AG04449 (cell line): Measurements from ENCODE around the gene WWC2.

Experiments used
- CTCF ChIA-PET: fragments of 350-600 bp; formaldehyde crosslinking; extraction: SDS; loops from one replicate; lab custom pipeline; 2021; ENCODE audit warnings: antibody characterized with exemption; lab: Yijun Ruan, JAX
- POLR2A ChIA-PET: fragments of 400-600, 350-600 bp; formaldehyde crosslinking; extraction: SDS; loops from one replicate; lab custom pipeline; 2020; ENCODE audit warnings: antibody characterized with exemption, inconsistent platforms; lab: Yijun Ruan, JAX
- DNase-seq: peaks from one replicate; pipeline ENCODE4 v3.0.0-alpha.2; 2010; ENCODE audit warnings: low read depth, low spot score
- H3K4me3 ChIP-seq: 2 replicates; pipeline ENCODE4 v1.5.1; 2011; ENCODE audit warnings: low read depth, mild to moderate bottlenecking, control low read depth, low read length
- TF ChIP-seq, protein P1 (sequence below): IDR thresholded peaks from one replicate; pipeline ENCODE4 v1.5.1; 2011; ENCODE audit warnings: mild to moderate bottlenecking, moderate library complexity, low read length, control low read depth, inconsistent platforms; ENCODE audit not compliant: insufficient read depth; ENCODE audit errors: missing control alignments

WWC2 gene

DNA sequence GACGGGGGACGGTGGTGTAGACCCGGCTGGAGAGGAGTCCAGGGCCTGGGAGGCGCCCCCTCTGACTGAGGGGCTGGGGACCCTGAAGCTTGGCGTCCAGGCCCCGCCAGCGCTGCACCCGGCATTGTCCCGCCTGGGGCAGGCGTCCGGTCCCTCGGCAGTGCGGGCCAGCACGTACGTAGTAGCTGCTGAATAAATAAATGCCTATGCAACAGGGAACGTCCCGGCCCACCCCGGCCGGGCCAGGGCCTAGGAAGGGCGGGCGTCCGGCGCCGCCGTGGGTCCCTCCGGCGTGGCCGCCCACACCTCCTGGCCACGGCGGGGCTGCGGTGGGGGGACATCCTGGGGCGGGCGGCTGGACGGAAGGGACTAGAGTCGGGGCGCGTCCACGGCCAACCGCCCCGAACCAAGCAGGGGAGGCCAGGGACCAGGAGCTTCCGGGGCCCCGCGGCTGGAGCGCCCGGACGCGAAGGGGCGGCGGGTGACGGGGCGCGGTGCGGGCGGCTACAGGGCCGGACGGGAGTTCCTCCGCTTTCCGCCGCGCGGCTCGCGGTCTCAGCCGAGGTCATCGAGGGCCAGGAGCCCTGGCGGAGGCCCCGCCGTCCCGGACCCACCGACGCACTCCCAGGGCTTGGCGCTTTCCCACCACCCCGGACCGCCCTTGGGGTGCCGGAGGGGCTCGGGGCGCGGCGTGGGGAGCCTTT, 886 bp upstream of the WWC2 start:
- peak overlapping the region; percentile 94 for H3K4me3 ChIP-seq
- TF ChIP-seq, protein P1, sequence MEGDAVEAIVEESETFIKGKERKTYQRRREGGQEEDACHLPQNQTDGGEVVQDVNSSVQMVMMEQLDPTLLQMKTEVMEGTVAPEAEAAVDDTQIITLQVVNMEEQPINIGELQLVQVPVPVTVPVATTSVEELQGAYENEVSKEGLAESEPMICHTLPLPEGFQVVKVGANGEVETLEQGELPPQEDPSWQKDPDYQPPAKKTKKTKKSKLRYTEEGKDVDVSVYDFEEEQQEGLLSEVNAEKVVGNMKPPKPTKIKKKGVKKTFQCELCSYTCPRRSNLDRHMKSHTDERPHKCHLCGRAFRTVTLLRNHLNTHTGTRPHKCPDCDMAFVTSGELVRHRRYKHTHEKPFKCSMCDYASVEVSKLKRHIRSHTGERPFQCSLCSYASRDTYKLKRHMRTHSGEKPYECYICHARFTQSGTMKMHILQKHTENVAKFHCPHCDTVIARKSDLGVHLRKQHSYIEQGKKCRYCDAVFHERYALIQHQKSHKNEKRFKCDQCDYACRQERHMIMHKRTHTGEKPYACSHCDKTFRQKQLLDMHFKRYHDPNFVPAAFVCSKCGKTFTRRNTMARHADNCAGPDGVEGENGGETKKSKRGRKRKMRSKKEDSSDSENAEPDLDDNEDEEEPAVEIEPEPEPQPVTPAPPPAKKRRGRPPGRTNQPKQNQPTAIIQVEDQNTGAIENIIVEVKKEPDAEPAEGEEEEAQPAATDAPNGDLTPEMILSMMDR: no peak
- POLR2A ChIA-PET: interaction anchor here (0.6 to 1.3 kb wide), 14 partner anchors 11 to 180 kb away, joined by 3 to 12 read pairs (median 4); no protein-coding TSS in a partner anchor
- CTCF ChIA-PET: interaction anchor here (0.7 to 5.9 kb wide), 12 partner anchors 17 to 173 kb away, joined by 3 to 50 read pairs (median 4); no protein-coding TSS in a partner anchor
- DNase-seq: no peak

DNA sequence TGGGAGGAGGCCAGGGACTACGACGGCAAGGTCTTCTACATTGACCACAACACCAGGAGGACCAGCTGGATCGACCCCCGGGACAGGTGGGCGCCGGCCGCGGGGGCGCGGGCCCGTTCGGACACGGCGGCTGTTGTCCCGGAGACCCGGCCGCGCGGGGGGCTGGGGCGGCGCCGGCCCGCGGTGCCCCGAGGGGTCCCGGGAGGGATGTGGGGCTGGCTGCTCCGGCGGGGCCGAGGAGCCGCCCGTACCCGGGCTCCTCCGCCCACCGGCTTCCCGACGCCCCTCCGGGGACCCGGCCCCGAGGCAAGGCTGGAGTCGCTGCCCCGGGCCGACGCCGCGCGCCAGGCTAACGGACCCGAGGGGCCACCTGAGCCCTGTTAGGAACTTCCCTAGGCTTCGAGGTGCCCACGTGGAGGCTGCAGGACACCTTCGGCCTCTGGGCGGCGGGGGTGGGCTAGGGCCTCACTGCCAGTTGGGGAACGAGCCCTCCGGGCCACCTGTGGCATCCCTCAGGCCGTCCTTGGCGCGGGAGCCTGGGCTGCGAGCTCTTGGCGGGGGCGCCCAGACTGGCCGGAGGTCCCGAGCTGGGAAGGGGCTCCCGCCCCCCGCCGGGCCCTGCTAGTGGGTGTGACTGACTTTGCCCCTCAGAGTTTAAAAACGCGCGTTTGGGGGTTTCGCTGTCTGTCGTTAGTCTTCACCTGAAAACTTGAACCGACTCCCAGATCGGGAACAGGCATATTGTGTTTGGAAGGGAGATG, 660 bp downstream of the WWC2 start:
- TF ChIP-seq, protein P1: peak; percentile 28
- POLR2A ChIA-PET: interaction anchor here (1.3 kb wide), 2 partner anchors 41 to 182 kb away, joined by 3 to 5 read pairs; no protein-coding TSS in a partner anchor
- H3K4me3 ChIP-seq: peak overlapping the region; percentile 94
- CTCF ChIA-PET: interaction anchor here (1.3 to 5.9 kb wide), 9 partner anchors 10 to 175 kb away, joined by 3 to 50 read pairs (median 11); no protein-coding TSS in a partner anchor
- no peak for DNase-seq

DNA sequence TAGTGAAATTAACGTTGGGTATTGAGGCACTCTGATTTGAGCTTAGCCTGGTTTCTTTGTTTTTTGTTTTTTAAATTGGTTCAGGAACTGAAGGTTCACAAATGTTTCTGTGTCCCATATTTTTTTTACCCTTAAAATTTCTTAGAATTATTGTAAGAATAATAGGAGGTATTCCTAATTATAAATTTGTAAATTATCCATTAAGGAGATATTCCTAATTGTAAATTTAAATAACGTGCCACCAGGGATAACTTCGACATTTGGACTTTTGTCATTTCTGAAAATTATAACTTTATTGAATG, 1.2 kb downstream of the WWC2 start:
- CTCF ChIA-PET: interaction anchor here (1.3 to 5.9 kb wide), 7 partner anchors 9 to 162 kb away, joined by 5 to 50 read pairs (median 13); no protein-coding TSS in a partner anchor

DNA sequence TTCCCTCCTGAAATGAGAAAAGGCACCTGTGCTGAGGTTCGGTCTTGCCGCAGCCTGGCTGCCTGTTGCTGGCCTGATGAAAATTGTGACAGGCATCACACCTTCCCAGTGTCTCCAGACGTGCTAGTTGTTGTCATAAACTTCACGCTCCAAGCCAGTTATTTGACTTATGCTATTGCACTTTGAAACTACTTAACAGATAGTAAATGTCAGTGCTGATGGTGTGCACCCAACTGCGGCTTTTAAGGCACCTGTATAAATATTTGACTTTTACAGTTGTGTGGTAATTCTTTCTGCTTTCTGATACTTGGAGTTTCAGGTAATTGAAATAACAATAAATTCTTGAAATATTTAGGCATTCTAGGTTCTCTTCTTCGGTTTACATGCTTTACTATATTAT, 1.8 kb downstream of the WWC2 start:
- POLR2A ChIA-PET: no interaction called here
- TF ChIP-seq, protein P1: no peak
- DNase-seq: no peak
- CTCF ChIA-PET: interaction anchor here (0.6 to 5.9 kb wide), 11 partner anchors 9 to 162 kb away, joined by 3 to 50 read pairs (median 9); no protein-coding TSS in a partner anchor
- peak overlapping the region; percentile 94 for H3K4me3 ChIP-seq

More for the DNA sequence above, 1.2 kb downstream of the WWC2 start:
- peak overlapping the region; percentile 94 for H3K4me3 ChIP-seq
- DNase-seq: no peak
- TF ChIP-seq, protein P1: no peak
- POLR2A ChIA-PET: no interaction called here

DNA sequence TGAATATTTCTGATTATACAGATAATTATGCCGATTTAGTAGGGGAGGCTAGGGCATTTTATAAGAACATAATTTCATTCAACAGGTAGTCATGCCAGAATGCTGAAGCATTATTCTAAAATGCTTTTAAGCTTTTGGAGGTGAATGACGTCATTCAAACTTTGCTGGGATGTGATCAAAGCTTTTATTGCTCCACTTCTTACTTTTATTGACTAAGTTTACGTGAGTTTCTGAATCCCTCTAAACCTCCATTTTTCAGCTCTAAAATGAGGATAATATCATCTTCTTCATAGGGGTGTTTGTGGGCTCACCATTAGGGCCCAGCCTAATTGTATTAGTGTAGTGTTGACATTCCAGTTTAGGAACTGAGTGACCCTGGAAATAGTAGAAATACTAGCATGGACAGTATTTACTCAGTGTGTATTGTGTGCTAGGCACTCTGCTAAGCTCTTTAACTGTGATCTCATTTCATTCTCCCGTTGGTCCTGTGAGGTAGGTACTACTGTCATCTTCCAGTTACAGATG, 3.0 kb downstream of the WWC2 start:
- ChIA-PET POLR2A (no interaction called here), CTCF (interaction anchor here (0.6 to 3.9 kb wide), 6 partner anchors 10 to 177 kb away, joined by 3 to 15 read pairs (median 8); no protein-coding TSS in a partner anchor)
- TF ChIP-seq, protein P1: no peak
- DNase-seq: no peak
- no peak overlapping the region for H3K4me3 ChIP-seq

DNA sequence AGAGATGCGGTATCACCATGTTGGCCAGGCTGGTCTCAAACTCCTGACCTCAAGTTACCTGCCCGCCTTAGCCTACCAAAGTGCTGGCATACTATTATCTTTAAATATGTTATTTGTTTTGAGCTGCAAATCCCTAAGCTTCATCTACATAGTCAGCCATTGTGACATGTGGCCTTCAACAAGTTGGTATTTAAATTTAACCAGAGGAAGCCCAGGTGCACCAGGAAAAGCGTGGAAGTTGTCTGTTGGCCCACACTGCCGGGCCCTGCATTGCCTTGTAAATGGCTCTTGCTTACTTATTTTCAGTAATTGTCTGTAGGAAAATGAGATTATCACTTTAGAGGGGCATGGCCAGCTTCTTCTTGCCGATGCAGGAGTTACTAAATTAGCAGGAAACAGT, 6.0 kb downstream of the WWC2 start:
- H3K4me3 ChIP-seq: no peak overlapping the region
- no peak for DNase-seq
- ChIA-PET POLR2A (no interaction called here), CTCF (interaction anchor here (1.0 to 3.3 kb wide), 6 partner anchors 12 to 157 kb away, joined by 3 to 14 read pairs (median 6); no protein-coding TSS in a partner anchor)
- TF ChIP-seq, protein P1: no peak
